Breast epithelium (tissue), 3 donors: Measurements from ENCODE around the gene AXIN2.

ENCODE experiments used
- CTCF ChIP-seq, 3 donors: fragments of 450-650 bp; IDR thresholded peaks; one replicate each; pipeline ENCODE4 v1.5.1; 2016 to 2017; ENCODE audit warnings: antibody characterized with exemption in 3 of 3, mild to moderate bottlenecking in 3 of 3, moderate library complexity in 3 of 3
- POLR2A ChIP-seq: fragments of 450-650 bp; IDR thresholded peaks from one replicate; pipeline ENCODE4 v1.6.1; 2016; ENCODE audit warnings: antibody characterized with exemption, mild to moderate bottlenecking, moderate library complexity

GRCh38 chr17:65515512-65515911, 45.9 kb downstream of the AXIN2 start:
- no peak for TF ChIP-seq POLR2A
- no peak for TF ChIP-seq CTCF (IDR thresholded peaks at IDR 0.05)
